ENCODE measurements around the gene SLC25A3.
"Not testable (repeated sequence)": the region's sequence is repeated elsewhere in the genome, so short reads cannot be mapped to it uniquely, and the experiment has no call there.

The SLC25A3 gene

DNA sequence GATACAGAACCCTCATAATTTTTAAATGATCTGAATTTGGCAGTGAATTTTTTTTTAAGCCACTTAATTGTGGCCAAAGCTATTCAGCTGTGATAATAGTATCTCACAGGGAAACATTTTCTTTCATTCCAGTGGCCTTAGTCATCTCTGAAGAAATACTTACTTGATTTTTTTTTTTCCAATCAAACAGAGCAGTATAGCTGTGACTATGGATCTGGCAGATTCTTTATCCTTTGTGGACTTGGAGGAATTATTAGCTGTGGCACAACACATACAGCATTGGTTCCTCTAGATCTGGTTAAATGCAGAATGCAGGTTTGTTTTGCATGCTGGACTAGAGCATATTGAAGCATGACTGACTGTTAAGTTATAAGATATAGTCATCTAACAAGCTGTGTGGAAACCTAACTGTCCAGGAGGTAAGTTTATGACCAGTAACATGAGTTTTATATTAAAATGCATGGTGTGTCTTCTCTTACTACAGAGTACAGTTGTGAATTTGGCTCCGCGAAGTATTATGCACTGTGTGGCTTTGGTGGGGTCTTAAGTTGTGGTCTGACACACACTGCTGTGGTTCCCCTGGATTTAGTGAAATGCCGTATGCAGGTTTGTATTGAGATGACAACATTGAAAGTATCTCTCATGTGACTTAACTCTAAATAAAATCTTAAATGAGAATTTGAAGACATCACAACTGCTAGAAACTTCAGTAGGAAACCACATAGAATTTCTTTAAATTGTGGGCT, 1.9 kb downstream of the SLC25A3 start:
- no peak for DNase-seq

DNA sequence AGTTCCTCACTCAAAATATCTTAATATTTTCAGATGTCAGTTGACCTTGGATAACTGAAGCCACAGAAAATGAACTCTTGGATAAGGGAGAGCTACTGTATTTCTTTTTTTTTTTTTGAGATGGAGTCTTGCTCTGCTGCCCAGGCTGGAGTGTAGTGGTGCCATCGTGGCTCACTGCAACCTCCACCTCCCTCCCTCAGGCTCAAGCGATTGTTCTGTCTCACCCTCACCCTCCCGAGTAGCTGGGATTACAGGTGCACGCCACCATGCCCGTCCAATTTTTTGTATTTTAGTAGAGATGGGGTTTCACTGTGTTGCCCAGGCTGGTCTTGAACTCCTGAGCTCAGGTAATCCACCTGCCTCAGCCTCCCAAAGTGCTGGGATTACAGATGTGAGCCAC, 3.8 kb downstream of the SLC25A3 start:
- not testable (repeated sequence) for DNase-seq

GRCh38 chr12:98601924-98602323, 8.4 kb downstream of the SLC25A3 start:
- no peak for DNase-seq

DNA sequence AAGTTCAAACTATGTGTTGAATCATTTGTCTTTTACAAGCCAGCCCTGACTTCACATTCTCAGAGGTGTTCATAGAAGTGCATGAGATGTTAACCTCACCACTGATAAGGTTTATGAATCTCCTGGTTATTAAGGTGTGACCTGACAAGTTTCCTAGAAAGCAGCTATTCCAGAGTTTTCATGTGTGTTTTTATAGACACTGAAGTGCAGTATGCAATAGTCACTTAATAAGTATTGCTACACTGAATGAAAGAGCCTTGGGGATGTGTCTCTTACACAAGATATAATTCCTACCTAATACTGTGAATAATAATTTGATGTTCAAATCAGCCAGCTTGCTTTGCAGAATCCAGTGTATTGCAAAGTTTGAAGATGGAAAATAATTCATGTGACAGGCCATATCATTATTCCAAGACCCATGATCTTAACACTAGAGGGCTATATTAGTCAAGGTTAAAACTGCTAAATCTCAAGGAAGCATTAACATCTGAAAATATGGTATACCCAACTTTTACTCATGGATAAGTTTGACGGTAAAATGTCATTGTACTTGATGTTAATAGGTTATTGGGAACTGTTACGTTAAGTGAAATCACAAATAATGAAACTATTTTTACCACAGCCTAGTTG, 13.0 kb downstream of the SLC25A3 start:
- no peak for DNase-seq

- no peak for DNase-seq
These were observed 17.1 kb downstream of the SLC25A3 start for GRCh38 chr12:98610596-98610995.

DNA sequence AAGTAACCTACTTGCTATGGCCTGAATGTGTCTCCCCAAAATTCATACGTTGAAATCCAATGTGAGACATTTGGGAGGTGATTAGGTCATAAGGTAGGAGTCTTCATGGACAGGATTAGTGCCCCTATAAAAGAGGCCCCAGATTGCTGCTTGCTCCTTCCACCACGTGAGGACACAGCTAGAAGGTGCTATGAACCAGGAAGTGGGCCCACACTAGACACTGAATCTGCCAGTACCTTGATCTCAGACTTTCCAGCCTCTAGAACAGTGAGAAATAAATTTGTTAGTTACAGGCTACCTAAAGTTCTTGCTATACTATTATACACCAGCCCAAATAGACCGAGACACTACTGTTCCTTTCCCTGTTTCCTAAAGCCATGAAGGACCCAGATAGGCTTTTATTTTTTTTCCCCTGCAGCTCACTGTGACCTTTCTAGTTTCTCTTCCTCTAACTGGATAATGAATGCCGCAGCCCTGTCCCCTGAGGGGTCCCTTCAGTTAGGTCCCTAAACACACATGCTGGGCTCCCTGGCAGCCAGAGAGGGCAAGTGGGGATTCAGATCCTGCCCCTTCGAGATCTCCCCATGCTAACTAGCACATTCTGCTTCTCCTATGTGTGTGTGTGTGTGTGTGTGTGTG, 19.3 kb downstream of the SLC25A3 start:
- no peak for DNase-seq

DNA sequence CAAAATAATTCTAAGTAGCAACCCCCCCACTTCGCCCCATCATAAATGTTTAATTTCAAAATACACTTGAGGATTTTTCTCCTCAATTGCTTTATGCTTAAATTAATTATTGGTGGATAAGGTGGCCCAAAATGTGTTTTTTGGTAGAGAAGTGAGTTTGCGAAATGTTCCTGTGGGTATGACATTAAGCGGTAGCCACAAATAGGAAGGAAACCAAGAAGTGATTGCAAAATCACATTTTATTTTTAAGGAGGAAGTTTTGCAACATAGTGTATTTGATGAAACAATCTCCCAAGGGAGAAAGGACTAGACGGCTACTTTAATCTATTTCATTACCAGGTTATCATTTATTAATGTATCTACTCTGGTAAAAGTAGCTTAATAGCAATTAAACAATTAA, 25.5 kb downstream of the SLC25A3 start:
- no peak for DNase-seq

DNA sequence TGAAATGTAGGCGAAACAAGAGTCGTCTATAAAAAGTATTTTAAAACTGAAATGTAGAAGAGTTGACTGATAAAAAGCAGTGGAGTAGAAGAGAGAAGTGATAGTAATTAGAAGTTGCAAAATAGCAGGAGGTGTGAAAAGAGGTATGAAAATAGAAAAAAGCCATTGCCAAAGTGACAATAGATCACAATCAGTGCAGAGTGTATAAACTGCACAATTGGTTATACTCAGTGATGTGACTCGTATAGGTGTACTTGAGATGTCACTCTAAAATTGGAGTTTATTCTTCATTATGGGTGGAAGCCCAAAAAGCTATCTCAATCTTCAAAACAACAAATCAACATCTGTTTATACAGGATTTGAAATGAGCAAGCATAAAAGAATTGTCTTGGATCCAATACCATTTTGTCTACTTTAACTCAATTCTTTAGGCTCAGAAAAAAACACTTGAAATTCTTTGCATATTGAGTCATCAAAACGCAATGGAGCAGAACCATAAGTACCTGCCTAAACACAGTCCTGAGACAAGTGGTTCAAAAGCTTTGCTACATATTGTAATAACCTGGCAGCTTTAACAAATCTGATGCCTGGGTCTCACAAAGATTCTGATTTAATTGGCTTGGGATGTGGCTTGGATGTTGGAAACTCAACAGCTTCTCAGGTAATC, 42.3 kb downstream of the SLC25A3 start:
- no peak for DNase-seq

- no peak for DNase-seq
These were observed 43.6 kb downstream of the SLC25A3 start for GRCh38 chr12:98637068-98637467.

- no peak for DNase-seq
These were observed 44.5 kb downstream of the SLC25A3 start for GRCh38 chr12:98638009-98638408.

DNA sequence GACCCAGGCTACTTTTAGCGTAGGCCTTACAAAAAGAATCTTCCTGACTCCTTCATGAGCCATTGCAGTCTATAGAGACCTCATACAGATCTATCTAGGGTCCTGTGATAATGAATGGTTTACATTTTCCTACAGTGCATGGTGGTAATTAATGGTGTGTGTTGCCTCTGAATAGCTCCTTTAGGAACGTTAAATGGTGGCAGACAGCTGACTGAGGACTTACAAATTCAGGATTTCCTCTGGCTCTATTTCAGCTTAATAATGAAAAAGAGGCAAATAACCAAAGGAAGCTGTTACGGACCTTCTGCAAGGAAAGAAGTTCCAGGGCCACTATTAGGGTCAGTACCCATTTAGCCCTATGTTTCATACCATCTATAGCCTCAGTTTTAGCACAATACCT, 46.0 kb downstream of the SLC25A3 start:
- no peak for DNase-seq

- not testable (repeated sequence) for DNase-seq
These were observed 49.3 kb downstream of the SLC25A3 start for GRCh38 chr12:98642801-98643200.

GRCh38 chr12:98644433-98644711, 50.9 kb downstream of the SLC25A3 start:
- no peak for DNase-seq

GRCh38 chr12:98644712-98645571, 51.5 kb downstream of the SLC25A3 start, which contains the start of the genes APAF1 and IKBIP:
Gene APAF1 (plus strand): TSS chr12:98645290. CDS start chr12:98648360, 3,070 bp downstream.
Gene IKBIP (minus strand): TSS chr12:98644788. CDS start chr12:98644701, 87 bp downstream.
- DNase-seq: peak; percentile 92

GRCh38 chr12:98645572-98646067, 52.1 kb downstream of the SLC25A3 start:
- no peak for DNase-seq

DNA sequence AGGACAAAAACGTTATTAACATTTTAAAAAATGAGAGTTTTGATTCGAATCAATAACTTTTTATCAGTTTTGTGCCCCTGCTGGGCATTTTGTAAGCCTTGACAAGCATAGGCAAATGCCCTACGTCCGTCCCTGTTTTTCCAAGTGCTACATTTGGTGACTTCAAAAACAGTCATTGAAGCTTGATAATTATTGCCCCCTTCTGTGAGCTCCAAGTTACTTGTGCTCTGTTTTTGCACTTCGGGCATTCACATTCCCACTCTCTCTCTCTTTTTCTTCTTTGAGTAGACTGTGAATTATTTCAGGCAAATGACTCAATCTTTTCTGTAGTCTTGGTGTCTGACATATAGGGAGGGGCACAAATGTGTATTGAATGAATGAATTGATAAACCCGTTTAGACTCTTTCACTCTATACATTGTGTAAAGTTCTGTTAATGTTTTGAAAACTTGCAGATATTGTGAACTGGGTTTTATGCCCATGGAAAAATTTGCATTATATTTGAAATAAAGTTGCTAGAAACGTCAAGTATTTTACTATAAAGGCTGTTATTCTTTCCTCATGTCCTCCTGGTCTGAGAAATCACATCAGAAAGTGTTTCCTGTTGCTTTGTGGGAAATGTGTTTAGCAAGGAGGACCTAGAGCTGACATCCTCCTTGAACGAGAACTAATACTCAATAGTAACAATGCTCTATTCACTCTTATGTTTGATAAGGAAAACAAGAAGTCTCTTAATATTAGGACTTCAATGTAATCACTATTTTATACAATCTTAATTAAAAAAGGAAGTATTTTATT, 53.0 kb downstream of the SLC25A3 start:
- no peak for DNase-seq

- no peak for DNase-seq
These were observed 57.8 kb downstream of the SLC25A3 start for GRCh38 chr12:98651328-98651727.

DNA sequence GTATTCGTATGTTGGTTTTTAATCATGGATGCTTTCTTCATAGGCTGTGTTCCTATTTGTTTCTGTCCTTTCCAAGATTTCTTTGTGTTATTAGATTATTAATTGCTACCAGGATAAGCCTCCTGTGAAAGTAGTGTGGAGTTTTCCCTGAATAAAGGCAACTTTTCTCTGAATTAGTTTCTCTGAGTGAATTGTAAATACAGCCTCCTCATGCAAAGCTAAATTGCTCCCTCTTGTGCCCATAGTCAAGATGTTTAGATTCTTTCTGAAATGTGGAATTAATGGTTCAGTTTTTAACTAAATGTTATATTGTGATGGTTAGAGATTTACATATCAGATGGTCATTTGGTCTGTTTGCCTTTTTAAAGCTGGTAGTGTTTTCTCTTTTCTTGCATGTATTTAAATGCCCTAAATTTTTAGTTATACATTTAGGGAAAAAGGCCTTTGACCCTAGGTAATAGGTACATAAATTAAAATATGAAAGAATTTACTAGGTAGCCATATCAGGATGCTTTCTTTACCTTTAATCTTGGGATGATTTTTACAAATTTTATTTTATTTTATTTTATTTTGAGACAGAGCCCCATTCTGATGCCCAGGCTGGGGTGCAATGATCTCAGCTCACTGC, 60.5 kb downstream of the SLC25A3 start:
- DNase-seq: peak; percentile 59

Data from NCI-H1436 (cell line).